Activated T-helper 1 cell treated with Interleukin-2 at 50 U/mL for 16 hours (primary cell): ENCODE results near the gene LIMS3.
"Not testable (repeated sequence)": the region's sequence is repeated elsewhere in the genome, so short reads cannot be mapped to it uniquely, and the experiment has no call there.

ENCODE experiments used
- DNase-seq: peaks from one replicate; pipeline ENCODE4 v3.0.0-alpha.2; 2020; ENCODE audit warnings: low read depth

The LIMS3 gene

DNA sequence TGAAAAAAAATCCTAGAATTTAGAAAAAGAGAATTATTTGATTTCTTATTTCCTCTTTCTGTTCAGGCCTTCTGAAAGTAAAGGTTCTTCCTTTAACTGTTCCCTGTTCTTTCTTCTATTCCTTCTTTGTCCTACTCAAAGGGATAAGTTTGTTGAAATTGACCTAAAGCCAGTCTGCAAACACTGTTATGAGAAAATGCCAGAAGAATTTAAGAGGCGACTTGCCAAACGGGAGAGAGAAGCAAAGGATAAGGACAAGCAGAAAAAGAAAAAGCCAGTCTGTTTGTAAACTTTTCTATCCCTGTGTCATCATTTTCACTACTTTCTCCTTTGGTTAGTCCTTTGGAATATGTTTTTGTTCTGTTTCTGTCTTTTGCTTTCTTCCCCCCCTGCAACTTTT lies 26.0 kb downstream of the LIMS3 start:
- DNase-seq = not testable (repeated sequence)

DNA sequence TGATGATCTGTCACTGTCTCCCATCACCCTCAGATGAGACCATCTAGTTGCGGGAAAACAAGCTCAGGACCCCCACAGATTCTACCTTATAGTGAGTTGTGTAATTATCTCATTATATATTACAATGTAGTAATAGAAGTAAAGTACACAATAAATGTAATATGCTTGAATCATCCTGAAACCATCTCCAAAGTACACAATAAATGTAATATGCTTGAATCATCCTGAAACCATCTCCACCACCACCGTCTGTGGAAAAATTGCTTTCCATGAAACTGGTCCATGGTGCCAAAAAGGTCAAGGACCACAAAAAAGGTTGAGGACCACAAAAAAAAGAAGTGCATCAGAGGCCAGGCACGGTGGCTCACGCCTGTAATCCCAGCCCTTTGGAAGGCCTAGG lies 29.3 kb downstream of the LIMS3 start:
- DNase-seq = not testable (repeated sequence)

DNA sequence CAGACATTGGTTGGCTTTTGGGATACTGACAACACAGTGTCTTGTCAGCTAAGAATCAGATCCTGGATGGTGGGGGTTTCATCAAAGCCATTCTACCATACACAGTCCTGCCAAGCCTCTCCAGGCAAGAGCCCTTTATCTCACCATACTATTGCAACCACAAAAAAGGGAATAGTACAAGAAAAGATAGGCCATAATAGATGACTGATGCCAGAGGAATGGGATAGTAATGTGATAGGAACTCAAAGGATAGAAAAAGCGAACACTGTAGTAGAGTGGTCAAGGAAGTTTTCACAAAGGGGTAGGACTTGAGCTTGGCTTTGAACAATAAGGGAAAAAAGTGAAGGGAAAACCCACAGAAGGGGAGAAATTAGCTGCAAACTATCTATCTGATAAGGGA lies 30.7 kb downstream of the LIMS3 start:
- DNase-seq = not testable (repeated sequence)

DNA sequence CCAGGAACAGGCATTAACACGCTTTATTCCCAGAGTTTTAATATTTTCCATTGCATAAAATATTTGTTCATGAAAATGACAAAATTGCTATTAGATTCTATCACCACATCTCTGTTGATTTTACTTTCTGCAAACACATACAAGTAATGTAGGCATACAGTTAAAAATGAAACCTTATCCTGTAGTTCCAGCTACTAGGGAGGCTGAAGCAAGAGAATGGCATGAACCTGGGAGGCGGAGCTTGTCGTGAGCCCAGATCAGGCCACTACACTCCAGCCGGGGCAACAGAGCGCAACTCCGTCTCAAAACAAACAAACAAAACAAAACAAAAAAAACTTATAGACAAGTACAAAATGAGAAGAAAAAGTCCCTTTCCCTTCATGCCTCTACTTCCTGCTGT lies 38.0 kb downstream of the LIMS3 start:
- not testable (repeated sequence) for DNase-seq

DNA sequence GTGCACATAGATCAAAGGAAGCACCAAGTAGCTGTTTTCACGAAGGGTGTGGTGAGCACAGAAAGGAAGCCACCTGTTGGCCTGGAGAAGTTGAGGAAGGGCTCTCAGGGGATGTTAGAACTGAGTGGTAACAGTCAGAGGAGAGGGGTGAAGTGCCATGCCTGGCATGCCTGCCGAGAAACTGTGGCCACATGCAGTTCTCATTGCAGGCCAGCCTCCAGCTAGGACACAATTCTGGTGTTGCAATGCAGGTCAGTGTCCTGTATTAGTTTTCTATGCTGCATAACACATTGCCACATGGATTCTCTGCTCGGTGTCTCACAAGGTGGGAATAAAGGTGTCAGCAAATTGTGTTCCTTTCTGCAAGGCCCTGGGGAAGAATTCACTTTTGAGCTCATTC lies 46.9 kb downstream of the LIMS3 start:
- not testable (repeated sequence) for DNase-seq

DNA sequence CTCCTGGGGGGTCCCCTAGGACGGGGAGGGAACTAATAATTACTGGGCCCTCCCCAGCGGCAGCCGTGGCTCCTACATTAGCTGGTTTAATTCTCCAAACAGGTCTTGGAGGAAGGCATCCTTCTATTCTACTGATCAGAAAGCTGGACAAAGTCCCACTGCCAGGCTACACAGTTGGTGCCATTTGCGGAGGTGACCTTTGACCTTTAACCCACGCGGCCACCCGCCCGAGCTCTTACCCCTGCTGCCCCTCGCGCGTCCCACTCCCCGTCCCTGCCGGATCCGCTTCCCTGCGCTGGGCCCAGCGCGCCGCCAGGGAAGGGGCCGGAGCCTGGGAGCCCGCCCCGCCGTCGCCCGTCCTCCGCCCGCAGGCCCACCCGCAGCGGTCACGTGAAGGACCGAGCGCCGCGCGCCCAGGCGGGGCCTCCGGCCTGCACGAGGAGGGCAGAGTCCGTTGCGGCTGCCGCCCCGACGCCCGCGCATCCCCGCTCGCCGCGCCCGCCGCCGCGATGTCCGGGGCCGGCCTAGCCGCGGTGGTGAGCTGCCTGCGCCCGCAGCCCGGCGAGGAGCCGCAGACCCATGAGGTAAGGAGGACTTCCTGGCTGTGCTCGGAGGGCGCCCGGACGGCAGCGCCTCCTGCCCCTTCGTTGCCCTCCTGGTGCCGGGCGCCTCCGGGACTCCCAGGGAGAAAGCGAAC lies 48.9 kb downstream of the LIMS3 start:
- DNase-seq = not testable (repeated sequence)

DNA sequence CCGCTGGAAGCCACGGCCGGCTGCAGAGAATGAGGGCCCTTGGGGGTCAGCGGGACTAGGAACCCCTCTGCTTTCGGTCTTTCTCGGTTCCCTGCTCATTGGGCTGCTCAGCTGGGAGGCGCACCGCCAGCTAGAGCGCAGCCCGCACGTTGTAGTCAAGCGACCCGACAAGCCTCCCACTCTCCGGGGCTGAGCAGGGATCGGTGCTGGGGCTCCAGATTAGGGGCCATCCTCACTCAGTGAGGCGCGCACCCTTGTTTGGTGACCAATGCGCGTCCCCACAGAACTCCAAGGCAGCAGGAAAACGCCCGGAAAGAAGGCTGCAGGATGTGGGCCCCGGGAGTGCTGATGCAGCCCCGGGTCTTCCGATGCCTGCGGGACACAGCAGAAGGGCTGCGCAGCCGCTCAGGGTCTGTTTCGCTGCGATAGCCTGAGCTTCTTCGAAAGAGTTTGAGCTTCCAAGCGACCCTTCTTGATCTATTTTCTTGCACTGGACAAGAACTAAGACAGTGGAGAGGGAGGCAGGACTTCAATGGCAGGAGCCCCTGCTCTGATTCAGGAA lies 49.6 kb downstream of the LIMS3 start:
- DNase-seq = not testable (repeated sequence)

DNA sequence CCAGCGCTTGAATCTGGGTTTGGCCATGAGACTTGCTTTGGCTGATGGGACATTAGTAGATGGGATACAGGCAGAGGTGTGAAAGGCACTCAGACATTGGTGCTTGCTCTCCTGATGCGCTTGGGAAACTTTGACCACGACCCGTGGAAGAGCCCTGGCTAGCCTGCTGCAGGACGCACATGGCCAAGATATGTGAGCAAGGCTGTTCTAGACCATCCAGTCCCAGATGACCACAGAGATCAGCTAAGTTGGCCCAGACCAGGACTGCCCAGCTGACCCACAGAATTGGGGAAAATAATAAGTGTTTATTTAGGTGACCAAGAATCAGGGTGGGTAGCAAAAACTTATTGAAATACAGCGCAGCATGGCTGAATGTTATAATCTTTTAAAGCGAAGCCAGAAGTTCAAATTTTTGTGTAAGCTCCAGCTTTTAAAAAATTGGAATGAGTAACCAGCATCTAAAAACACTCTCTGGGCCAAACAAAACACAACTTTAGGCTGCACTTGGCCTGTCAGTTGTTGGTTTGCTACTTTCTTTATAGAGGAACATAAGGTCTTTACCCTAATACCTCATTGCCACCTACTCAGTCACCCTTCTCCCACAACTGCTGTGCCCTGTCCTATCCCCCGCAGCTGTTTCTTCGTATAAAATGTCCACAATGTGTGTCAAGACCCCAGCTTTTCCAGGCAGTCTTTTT lies 51.8 kb downstream of the LIMS3 start:
- not testable (repeated sequence) for DNase-seq

DNA sequence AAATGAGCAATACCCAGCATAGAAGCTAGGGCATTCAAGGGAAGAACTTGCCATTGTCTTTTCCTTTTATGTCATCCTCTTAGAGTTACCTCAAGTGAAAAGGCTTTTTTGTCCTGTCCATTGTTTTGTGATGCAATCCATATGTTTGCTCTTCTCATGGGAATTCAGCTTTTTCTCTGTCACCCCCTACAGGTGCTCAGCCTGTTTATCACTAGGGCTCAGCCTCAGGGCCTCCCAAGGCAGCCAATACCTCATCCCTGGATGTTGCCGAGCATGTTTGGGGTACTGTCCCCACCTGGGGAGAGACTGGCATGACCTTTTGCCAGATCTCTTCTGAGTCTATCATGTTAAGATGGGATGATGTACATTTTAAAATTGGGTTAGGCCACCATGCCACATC lies 65.5 kb downstream of the LIMS3 start:
- not testable (repeated sequence) for DNase-seq

DNA sequence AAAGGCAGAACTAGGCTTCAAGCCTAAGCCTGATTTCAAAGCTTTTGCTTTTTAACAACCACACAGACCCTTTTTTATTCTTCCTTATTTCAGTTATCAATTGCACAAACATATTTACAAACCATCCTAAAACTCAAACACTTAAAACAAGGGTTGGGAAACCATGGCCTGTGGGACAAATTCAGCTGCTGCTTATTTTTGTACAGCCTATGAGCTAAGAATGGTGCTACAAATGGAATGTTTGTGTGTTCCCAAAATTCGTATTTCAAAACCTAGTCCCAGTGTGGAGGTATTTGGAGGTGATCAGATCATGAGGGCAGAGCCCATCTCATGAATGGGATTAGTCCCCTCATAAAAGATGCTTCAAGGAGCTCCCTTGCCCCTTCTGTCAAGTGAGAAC lies 67.0 kb downstream of the LIMS3 start:
- not testable (repeated sequence) for DNase-seq

DNA sequence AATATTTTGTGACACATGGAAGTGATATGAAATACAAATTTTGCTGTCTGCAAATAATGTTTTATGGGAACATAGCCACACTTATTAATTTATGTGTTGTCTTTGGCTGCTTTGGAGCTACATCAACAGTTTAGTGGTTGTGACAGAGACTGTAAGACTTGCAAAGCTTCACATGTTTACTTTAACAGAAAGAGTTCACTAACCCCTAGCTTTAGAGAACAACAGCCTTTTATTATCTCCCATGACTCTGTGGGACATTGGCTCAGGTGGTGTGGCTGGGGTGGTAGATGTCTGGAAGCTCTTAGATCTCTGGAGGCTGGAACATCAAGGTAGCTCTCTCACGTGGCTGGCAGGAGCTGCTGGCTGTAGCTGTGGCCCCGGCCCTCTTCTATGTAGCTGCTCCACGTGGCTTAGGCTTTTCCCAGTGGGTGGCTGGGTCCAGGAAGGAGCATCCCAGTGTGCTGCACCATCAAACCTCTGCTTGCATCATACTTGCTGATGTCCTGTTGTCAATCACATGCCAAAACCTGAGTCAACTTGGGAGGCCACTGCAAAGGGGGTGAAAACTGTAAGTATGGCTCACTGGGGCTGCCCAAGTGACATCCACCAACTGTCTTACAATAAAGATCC lies 67.7 kb downstream of the LIMS3 start:
- not testable (repeated sequence) for DNase-seq

DNA sequence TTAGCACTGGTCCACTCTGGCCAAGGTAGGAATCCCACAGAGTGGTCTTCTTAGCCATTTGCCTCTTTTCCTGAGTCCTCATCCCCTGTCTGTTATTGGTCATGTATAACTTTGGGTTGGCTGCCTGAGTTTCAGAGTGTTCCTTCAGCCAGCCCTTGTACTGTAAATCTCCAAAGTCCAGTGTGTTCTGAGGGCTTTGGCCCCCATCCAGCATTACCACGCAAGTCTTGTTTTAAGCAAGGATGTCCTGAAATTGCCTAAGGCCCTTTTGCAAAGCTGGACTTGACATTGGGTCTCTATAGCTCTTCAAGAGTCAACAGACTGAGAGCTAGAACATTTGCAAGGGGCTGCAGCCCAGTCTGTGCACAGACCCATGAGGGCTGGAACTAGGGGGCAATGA lies 68.4 kb downstream of the LIMS3 start:
- not testable (repeated sequence) for DNase-seq

DNA sequence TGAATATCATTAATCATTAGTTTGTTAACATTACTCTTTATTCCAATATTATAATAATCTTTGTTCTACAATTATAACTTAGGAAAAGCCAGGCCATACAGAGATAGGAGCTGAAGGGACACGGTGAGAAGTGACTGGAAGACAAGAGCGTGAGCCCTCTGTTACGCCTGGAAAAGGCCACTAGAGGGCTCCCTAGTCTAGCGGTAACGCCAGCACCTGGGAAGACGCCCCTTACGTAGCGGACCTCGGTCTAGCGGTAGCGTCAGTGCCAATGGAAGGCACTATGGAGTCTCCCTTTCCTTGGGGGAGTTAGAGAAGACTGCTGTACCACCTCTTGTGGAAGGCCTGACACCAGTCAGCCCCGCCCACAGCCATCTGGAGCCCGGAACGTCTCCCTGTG lies 71.4 kb downstream of the LIMS3 start:
- not testable (repeated sequence) for DNase-seq

DNA sequence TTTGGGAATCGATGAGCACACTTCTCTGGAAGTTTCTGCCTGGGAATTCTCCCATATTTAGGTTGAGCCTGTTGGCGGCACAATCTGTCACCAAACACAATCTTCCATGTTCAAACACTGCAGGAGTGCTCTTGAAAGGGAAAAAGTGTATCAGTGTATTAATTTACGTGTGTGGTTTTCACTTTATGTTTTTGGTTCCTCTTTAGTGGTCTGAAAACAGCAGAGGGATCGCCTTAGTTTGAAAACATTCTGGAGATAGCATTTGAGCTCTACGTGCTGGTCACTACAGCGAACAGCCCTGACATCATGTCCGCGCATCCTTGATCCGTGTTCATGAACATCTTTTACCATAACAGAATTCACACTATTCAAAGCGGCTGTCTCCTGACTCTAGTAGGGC lies 73.2 kb downstream of the LIMS3 start:
- not testable (repeated sequence) for DNase-seq
